ENCODE data around the gene SKA3. TPM values are rescaled to one million over a fixed set of nuclear protein-coding genes. Genes with fewer than 3 reads are reported as not detected.
"Not testable (repeated sequence)": the region's sequence is repeated elsewhere in the genome, so short reads cannot be mapped to it uniquely, and the experiment has no call there.

Gene SKA3
- 10 to 100 TPM; 29.2 to 37.4 TPM for total RNA-seq

GRCh38 chr13:21176215-21176981 is at the start of gene SKA3, which contains the start of gene MRPL57:
SKA3 (minus strand) TSS chr13:21176552; CDS start chr13:21176477, 75 bp downstream.
MRPL57 (plus strand) TSS chr13:21176658; CDS start chr13:21176917, 259 bp downstream.
- peak; percentile 95 to 96 for DNase-seq (ENCODE audit: low spot score in 2 of 2)
- peak; percentile 95 for ATAC-seq
- Mint-ChIP-seq H3K36me3 (peaks cover 13 to 20% of the 10 kb centered on the region in 2 donors), H3K9me3 (no peaks in the 10 kb centered on the region), H3K27ac (peak within 1 kb of the TSS; percentile 96 to 98)

DNA sequence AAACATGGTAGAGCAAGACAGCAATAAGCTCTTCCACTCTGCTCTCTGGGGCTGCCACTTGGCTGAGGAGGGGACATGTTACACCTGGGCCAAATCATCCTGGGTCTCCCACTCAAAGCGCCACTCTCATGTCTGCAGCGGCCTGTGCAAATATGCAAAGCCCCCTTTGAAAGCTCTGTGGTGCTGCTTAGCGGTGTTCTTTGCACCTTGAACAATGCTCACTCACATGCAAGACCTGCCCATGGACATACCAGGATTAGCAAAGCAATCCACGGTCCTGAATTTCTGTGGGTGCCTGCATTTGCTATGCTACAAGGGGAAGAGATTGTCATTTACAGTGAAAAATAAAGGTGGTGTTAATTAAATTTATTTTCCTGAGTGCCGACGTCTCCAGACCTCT is 48.7 kb upstream of the SKA3 start:
- ATAC-seq (no peak), DNase-seq (ENCODE audit: low spot score in 2 of 2) (no peak)
- H3K9me3 Mint-ChIP-seq: peaks cover 8 to 13% of the 10 kb centered on the region in 2 donors
- H3K36me3 Mint-ChIP-seq: peaks cover 0 to 9% of the 10 kb centered on the region in 2 donors
- H3K27ac Mint-ChIP-seq: peak overlapping the region in 1 of 2 donors; percentile 8

DNA sequence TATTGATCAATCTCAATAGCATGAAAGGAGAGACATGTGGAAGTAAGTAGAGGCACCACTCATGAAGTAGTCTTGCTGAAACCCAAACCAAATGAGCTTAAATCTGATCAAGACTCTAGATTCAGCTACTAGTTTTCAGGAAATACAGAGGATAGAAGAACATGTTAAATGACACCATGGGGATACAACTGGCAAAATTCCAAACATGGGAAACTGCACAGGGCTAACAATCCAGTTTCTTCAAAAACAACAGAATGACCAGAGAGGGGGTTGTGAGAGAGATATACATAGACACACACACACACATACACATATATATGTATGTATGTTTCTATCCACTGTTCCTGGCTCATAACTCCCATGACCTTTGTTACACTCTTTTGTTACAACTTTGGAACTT is 44.9 kb upstream of the SKA3 start:
- ATAC-seq (no peak), DNase-seq (ENCODE audit: low spot score in 2 of 2) (no peak)
- Mint-ChIP-seq H3K27ac (no peak overlapping the region), H3K9me3 (peaks cover 8 to 13% of the 10 kb centered on the region in 2 donors), H3K36me3 (peaks cover 0 to 9% of the 10 kb centered on the region in 2 donors)

DNA sequence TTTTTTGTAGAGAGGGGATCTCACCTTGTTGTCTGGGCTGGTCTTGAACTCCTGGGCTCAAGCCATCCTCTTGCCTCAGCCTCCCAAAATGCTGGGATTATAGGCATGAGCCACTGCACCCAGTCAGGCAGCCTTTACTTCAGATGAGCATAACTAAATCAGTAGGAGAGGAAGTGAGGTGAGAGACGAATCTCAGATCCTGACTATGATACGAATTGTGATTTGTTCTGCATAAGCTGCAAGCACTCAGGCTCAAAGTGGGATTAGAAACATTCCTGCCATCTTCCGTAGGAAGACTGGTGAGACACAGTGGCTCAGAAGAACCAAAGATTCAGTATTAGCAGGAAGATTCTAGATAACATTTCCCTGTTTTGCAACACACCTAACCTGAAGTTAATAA is 43.4 kb upstream of the SKA3 start:
- peaks cover 8 to 13% of the 10 kb centered on the region in 2 donors for H3K9me3 Mint-ChIP-seq
- H3K27ac Mint-ChIP-seq: peak overlapping the region; percentile 11 to 15
- ATAC-seq; H3K36me3 Mint-ChIP-seq; DNase-seq (ENCODE audit: low spot score in 2 of 2): not testable (repeated sequence)

DNA sequence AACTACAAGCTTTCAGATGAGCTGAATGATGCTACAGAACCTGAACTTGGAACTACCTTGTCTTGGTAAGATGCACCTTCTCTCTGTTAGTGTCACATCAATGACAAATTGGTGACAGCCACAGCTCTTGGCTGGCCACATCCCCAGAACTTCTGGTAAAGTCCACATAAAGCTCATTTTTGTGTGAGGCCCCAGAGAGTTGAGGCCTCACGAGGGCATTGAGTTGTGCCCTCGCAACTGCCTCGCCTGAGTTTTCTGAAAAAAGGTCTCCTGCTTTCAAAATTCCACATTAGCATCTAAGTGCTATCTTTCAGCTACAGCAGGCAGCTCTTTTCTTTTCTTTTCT is 42.7 kb upstream of the SKA3 start:
- no peak for DNase-seq (ENCODE audit: low spot score in 2 of 2)
- no peak for ATAC-seq
- H3K9me3 Mint-ChIP-seq: peaks cover 8 to 13% of the 10 kb centered on the region in 2 donors
- peaks cover 0 to 9% of the 10 kb centered on the region in 2 donors for H3K36me3 Mint-ChIP-seq
- H3K27ac Mint-ChIP-seq: peak overlapping the region in 1 of 2 donors; percentile 15

DNA sequence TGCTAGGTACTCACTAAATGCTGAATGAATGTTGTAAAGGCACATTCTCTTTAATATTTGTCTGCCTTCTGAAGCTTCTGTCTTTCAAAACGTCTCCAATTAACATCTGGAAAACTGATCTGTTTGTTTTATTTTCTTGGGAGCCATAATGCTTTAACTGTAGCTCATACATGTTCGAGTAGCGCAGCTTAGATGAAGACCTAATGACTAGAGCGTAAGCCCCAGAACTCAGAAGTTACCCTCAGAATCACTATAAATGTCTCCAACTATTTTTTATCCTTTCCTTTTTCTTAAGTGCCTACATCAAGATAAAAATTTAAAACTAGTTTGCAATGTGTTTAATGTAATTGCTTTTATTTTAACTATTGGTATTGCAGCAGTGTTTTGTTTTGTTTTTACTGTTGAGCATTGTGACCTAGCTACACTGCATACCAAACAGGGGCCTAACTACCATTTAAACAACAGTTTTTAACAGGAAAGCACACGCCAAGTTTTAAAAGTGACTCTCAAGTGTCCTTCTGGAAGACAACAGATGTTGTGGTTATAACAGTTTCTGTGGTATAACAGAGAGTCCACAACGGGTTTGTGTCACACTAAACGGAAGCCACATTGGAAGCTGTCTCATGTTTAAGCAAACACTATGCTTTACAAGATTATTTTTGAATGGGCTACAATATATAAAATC is 42.1 kb upstream of the SKA3 start:
- Mint-ChIP-seq H3K27ac (peak overlapping the region in 1 of 2 donors; percentile 15), H3K9me3 (peaks cover 8 to 13% of the 10 kb centered on the region in 2 donors), H3K36me3 (peaks cover 0 to 9% of the 10 kb centered on the region in 2 donors)
- peak in 1 of 2 donors; percentile 12 for DNase-seq (ENCODE audit: low spot score in 2 of 2)
- peak; percentile 82 to 95 for ATAC-seq

DNA sequence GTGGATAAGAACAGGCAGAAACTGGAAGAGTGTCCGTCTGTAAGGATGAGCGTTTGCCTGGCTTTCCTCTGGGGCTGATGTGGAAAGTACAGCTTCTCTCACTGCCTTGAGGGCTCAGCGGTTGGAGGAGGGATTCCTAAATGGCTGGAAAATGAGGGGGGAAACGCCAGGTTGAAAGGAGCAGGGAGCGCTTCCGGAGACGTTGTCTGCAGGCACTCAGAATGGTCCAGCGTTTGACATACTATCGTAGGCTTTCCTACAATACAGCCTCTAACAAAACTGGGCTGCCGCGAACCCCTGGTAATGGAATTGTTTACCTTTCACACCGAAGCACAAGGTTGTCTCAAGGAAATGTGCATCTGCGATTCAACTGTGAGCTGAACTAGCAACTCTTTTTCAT is 40.0 kb upstream of the SKA3 start:
- no peak for ATAC-seq
- DNase-seq (ENCODE audit: low spot score in 2 of 2): no peak
- Mint-ChIP-seq H3K27ac (no peak overlapping the region), H3K9me3 (peaks cover 11 to 20% of the 10 kb centered on the region in 2 donors), H3K36me3 (peaks cover 14 to 15% of the 10 kb centered on the region in 2 donors)

- H3K36me3 Mint-ChIP-seq: peaks cover 16 to 17% of the 10 kb centered on the region in 2 donors
- H3K27ac Mint-ChIP-seq; DNase-seq (ENCODE audit: low spot score in 2 of 2); ATAC-seq: not testable (repeated sequence)
- peaks cover 13 to 20% of the 10 kb centered on the region in 2 donors for H3K9me3 Mint-ChIP-seq
These were observed 39.1 kb upstream of the SKA3 start for GRCh38 chr13:21215419-21215818.

- Mint-ChIP-seq H3K36me3 (peaks cover 16 to 17% of the 10 kb centered on the region in 2 donors), H3K9me3 (peaks cover 13 to 20% of the 10 kb centered on the region in 2 donors), H3K27ac (no peak overlapping the region)
- no peak for ATAC-seq
- no peak for DNase-seq (ENCODE audit: low spot score in 2 of 2)
These were observed 35.9 kb upstream of the SKA3 start for GRCh38 chr13:21212138-21212775.

- Mint-ChIP-seq H3K27ac (no peak overlapping the region), H3K9me3 (peaks cover 13 to 20% of the 10 kb centered on the region in 2 donors), H3K36me3 (peaks cover 16 to 17% of the 10 kb centered on the region in 2 donors)
- ATAC-seq (no peak), DNase-seq (ENCODE audit: low spot score in 2 of 2) (no peak)
These were observed 32.4 kb upstream of the SKA3 start for GRCh38 chr13:21208652-21209154.

DNA sequence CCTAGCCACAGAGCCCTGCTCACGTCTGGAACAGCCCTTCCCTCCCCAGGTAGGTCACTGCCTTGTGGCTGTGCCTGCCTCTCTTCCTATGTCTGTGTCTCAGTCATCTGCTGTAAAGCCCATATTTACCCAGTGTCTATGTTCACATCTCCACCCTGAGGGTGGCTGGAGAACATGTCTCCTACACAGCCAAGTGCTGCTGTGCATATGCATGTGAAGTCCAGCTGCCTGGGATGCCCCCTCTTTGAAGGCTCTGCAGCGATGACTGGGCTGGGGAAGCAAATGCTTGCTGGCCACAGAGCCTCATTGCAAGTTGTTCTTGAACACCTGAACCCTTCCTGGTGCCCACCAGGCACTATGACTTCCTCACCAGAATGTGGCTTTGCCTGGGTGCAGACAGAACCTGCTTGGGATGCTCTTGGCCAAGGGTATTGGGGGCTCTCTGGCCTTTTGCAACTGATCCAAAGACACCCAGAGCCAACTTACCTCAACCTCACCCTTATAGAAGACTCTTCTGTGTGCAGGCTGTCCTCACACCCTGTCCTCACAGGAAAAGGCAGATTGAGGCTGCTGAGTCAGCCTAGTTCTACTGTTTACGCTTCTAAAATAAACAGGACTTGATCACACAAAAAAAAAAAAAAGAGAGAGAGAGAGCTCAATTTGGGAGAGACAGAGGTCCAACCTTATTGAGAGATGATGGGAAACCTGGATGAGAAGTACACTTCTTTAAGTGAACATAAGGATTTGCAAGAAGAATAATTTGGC is 26.6 kb upstream of the SKA3 start:
- H3K27ac Mint-ChIP-seq: no peak overlapping the region
- peaks cover 0 to 9% of the 10 kb centered on the region in 2 donors for H3K36me3 Mint-ChIP-seq
- peaks cover 4 to 11% of the 10 kb centered on the region in 2 donors for H3K9me3 Mint-ChIP-seq
- no peak for ATAC-seq
- DNase-seq (ENCODE audit: low spot score in 2 of 2): no peak

GRCh38 chr13:21201456-21202190 is 25.3 kb upstream of the SKA3 start:
- ATAC-seq; DNase-seq (ENCODE audit: low spot score in 2 of 2); H3K27ac Mint-ChIP-seq; H3K36me3 Mint-ChIP-seq: not testable (repeated sequence)
- H3K9me3 Mint-ChIP-seq: peaks cover 4 to 11% of the 10 kb centered on the region in 2 donors

GRCh38 chr13:21198391-21198790 is 22.0 kb upstream of the SKA3 start:
- H3K36me3 Mint-ChIP-seq; DNase-seq (ENCODE audit: low spot score in 2 of 2); H3K27ac Mint-ChIP-seq; ATAC-seq: not testable (repeated sequence)
- H3K9me3 Mint-ChIP-seq: peaks cover 4 to 11% of the 10 kb centered on the region in 2 donors

GRCh38 chr13:21197606-21198225 is 21.4 kb upstream of the SKA3 start:
- H3K36me3 Mint-ChIP-seq; ATAC-seq; H3K27ac Mint-ChIP-seq; DNase-seq (ENCODE audit: low spot score in 2 of 2): not testable (repeated sequence)
- H3K9me3 Mint-ChIP-seq: peaks cover 4 to 11% of the 10 kb centered on the region in 2 donors

DNA sequence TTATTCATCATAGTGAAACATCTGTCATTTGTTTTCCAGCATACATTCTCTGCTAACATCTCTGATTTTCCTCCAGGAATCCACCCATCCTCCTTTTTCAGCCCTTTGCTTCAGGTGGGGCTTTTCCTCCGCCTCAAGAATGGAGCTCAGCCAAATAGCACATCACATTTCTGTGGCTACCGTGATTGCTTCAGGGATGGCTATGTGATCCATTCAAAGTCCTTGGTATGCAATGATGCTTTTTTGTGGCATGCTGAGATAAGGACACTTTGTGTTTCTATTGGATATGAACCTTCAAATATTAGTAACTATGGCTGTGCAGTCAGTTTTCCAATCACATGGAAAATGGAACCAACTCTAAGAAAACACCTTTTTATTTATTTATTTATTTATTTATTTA is 18.4 kb upstream of the SKA3 start:
- DNase-seq (ENCODE audit: low spot score in 2 of 2); H3K9me3 Mint-ChIP-seq; ATAC-seq; H3K27ac Mint-ChIP-seq; H3K36me3 Mint-ChIP-seq: not testable (repeated sequence)

Data from activated naive CD4-positive, alpha-beta T cell treated with anti-CD3 and anti-CD28 coated beads, Interleukin-2, amount 50 U/mL, for 72 hours (primary cell).